DOHH2 (cell line): ENCODE data around the gene SERP2.

Experiments used
- H3F3A ChIP-seq: fragments of 200-600 bp; sonication (generic), shearing (Covaris generic); 2 replicates; pipeline ENCODE4 v1.6.0; 2016; ENCODE audit warnings: antibody characterized with exemption, mild to moderate bottlenecking; ENCODE audit not compliant: control insufficient read depth, insufficient read depth
- H3K27ac ChIP-seq: fragments of 200-600 bp; sonication (generic); 2 replicates; pipeline ENCODE4 v1.5.1; 2014; ENCODE audit warnings: low read depth, mild to moderate bottlenecking, low read length, moderate library complexity
- H3K27me3 ChIP-seq: fragments of 200-600 bp; sonication (generic); 2 replicates; pipeline ENCODE4 v1.6.1; 2014; ENCODE audit warnings: mild to moderate bottlenecking, low read length, mixed read lengths; ENCODE audit not compliant: control insufficient read depth
- H3K36me3 ChIP-seq: fragments of 200-600 bp; sonication (generic); 2 replicates; pipeline ENCODE4 v1.6.1; 2014; ENCODE audit warnings: mild to moderate bottlenecking, low read length, moderate library complexity, mixed read lengths; ENCODE audit not compliant: control insufficient read depth
- H3K4me1 ChIP-seq: fragments of 200-600 bp; sonication (generic); 2 replicates; pipeline ENCODE4 v1.6.1; 2014; ENCODE audit warnings: mild to moderate bottlenecking, low read length, mixed read lengths; ENCODE audit not compliant: control insufficient read depth
- H3K4me2 ChIP-seq: fragments of 200-600 bp; sonication (generic); 2 replicates; pipeline ENCODE4 v1.6.0; 2014; ENCODE audit warnings: mild to moderate bottlenecking, low read length, moderate library complexity
- H3K4me3 ChIP-seq: fragments of 200-600 bp; sonication (generic); 2 replicates; pipeline ENCODE4 v1.5.1; 2014; ENCODE audit warnings: mild to moderate bottlenecking, low read length, mixed read lengths
- H3K79me2 ChIP-seq: fragments of 200-600 bp; sonication (generic); 2 replicates; pipeline ENCODE4 v1.6.1; 2014; ENCODE audit warnings: mild to moderate bottlenecking, low read length, mixed read lengths; ENCODE audit not compliant: control insufficient read depth
- H3K9me2 ChIP-seq: fragments of 200-600 bp; sonication (generic); replicated peaks from 2 replicates; pipeline ENCODE4 v1.6.1; 2014; ENCODE audit warnings: mild to moderate bottlenecking, low read length, mixed read lengths; ENCODE audit not compliant: control insufficient read depth
- H3K9me3 ChIP-seq: fragments of 200-600 bp; sonication (generic); 2 replicates; pipeline ENCODE4 v1.6.1; 2014; ENCODE audit warnings: antibody characterized with exemption, low read length, mixed read lengths; ENCODE audit not compliant: control insufficient read depth, insufficient read depth
- H4K20me1 ChIP-seq: fragments of 200-600 bp; sonication (generic); 2 replicates; pipeline ENCODE4 v1.6.0; 2014; ENCODE audit warnings: low read depth, mild to moderate bottlenecking, antibody characterized with exemption, low read length, moderate library complexity; ENCODE audit not compliant: control insufficient read depth, insufficient read depth
- EZH2phosphoT487 ChIP-seq: fragments of 200-600 bp; sonication (generic); IDR thresholded peaks from 2 replicates; pipeline ENCODE4 v1.6.1; 2017; ENCODE audit warnings: borderline replicate concordance, mild to moderate bottlenecking, antibody characterized with exemption, low read length, moderate library complexity, mixed read lengths
- TF ChIP-seq, protein P1 (sequence below): fragments of 200-600 bp; sonication (generic); IDR thresholded peaks from one replicate; pipeline ENCODE4 v1.5.1; 2014; ENCODE audit warnings: antibody characterized with exemption, mild to moderate bottlenecking, low read depth, low read length; ENCODE audit not compliant: poor library complexity, severe bottlenecking

Gene SERP2

DNA sequence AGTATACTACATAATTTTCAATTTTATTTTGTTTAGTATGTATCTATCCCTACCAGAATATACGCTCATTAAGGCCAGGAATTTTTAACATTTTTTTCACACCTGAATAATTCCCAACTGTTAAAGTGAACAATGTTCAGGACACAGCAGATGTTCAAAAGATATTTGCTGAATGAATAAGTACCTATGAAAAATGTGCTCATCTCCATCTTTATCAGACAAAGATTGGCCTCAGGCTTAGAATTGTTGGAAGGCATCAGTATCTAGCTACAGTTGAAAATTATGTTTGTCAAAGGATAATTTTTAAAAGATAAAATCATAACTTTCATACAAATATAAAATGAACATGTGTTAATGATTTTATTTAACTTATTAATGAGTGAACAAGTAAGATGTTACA, 30.9 kb upstream of the SERP2 start:
- Histone ChIP-seq H3K4me3 (no peak overlapping the region), H3K4me1 (peaks cover 11% of the 10 kb centered on the region), H4K20me1 (no peaks in the 10 kb centered on the region), H3K27me3 (no peaks in the 10 kb centered on the region), H3K36me3 (no peaks in the 10 kb centered on the region), H3K9me2 (no peaks in the 10 kb centered on the region), H3K4me2 (no peak overlapping the region), H3K27ac (no peak overlapping the region), H3K9me3 (no peaks in the 10 kb centered on the region), H3K79me2 (no peaks in the 10 kb centered on the region), H3F3A (no peaks in the 10 kb centered on the region)
- TF ChIP-seq EZH2phosphoT487, result no peak
- TF ChIP-seq, protein P1, sequence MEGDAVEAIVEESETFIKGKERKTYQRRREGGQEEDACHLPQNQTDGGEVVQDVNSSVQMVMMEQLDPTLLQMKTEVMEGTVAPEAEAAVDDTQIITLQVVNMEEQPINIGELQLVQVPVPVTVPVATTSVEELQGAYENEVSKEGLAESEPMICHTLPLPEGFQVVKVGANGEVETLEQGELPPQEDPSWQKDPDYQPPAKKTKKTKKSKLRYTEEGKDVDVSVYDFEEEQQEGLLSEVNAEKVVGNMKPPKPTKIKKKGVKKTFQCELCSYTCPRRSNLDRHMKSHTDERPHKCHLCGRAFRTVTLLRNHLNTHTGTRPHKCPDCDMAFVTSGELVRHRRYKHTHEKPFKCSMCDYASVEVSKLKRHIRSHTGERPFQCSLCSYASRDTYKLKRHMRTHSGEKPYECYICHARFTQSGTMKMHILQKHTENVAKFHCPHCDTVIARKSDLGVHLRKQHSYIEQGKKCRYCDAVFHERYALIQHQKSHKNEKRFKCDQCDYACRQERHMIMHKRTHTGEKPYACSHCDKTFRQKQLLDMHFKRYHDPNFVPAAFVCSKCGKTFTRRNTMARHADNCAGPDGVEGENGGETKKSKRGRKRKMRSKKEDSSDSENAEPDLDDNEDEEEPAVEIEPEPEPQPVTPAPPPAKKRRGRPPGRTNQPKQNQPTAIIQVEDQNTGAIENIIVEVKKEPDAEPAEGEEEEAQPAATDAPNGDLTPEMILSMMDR, result no peak

DNA sequence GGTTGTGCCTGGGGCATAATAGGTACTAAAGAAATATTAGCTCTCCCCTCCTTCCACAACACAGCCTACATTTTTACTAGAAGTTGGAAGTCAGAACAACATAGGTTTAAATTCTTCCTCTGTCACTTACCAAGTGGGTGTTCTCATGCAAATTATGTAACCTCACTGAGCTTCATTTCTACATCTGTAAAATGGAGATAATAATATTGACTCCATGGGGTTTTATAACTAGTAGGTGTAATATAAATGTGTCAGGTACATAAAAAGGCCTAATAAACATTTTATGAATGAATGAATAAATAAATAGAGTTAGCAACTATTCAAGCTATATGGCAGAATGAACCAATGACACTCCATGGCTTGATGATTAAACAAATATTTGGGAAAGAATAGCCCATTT, 27.1 kb upstream of the SERP2 start:
- no peaks in the 10 kb centered on the region for H4K20me1 ChIP-seq
- TF ChIP-seq, protein P1, result no peak
- TF ChIP-seq EZH2phosphoT487, result no peak
- H3K4me2 ChIP-seq, result no peak overlapping the region
- H3K27me3 ChIP-seq, result no peaks in the 10 kb centered on the region
- H3K9me2 ChIP-seq, result no peaks in the 10 kb centered on the region
- no peak overlapping the region for H3K27ac ChIP-seq
- no peaks in the 10 kb centered on the region for H3F3A ChIP-seq
- no peaks in the 10 kb centered on the region for H3K9me3 ChIP-seq
- no peaks in the 10 kb centered on the region for H3K79me2 ChIP-seq
- H3K4me3 ChIP-seq, result no peak overlapping the region
- H3K4me1 ChIP-seq, result peaks cover 16% of the 10 kb centered on the region
- no peaks in the 10 kb centered on the region for H3K36me3 ChIP-seq

DNA sequence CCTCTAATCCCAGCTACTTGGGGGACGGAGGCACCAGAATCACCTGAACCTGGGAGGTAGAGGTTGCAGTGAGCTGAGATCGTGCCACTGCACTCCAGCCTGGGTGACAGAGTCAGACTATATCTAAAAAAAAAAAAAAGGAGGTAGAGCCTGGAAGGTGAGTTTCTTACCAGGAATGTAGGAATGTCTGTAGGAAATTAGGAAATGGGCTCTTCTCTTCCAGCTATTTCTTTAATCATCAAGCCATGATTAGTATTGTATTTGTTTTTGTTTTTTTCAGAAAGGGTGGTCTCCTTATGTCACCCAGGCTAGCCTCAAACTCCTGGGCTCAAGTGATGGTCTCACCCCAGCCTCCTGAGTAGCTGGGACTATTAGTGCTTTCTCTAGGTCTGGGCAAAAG, 26.3 kb upstream of the SERP2 start:
- H3K4me1 ChIP-seq, result peaks cover 24% of the 10 kb centered on the region
- no peaks in the 10 kb centered on the region for H3F3A ChIP-seq
- no peak overlapping the region for H3K4me2 ChIP-seq
- no peaks in the 10 kb centered on the region for H4K20me1 ChIP-seq
- no peaks in the 10 kb centered on the region for H3K9me2 ChIP-seq
- H3K4me3 ChIP-seq, result no peak overlapping the region
- no peaks in the 10 kb centered on the region for H3K36me3 ChIP-seq
- no peaks in the 10 kb centered on the region for H3K9me3 ChIP-seq
- TF ChIP-seq, protein P1, result no peak
- TF ChIP-seq EZH2phosphoT487, result no peak
- no peaks in the 10 kb centered on the region for H3K27me3 ChIP-seq
- no peak overlapping the region for H3K27ac ChIP-seq
- no peaks in the 10 kb centered on the region for H3K79me2 ChIP-seq

DNA sequence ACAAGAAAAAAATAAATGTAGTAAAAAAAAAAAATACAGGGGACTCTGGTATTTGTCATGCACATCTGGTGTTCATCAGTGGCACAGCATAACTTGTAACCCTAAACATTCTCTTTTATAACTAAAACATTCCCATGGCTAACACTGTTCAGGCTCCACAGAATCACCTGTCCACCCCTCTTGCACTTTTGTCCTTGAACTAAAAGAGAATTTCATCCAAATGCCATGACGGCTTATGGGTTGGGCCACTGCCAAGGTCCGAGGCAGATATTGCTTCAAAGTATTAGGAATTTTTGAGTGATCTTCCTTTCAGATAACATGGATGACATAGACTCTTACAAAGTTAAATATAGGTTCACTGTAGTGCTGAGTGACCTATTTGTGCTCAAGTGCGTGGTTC, 25.7 kb upstream of the SERP2 start:
- no peaks in the 10 kb centered on the region for H3K36me3 ChIP-seq
- no peaks in the 10 kb centered on the region for H4K20me1 ChIP-seq
- no peak overlapping the region for H3K4me3 ChIP-seq
- H3K4me2 ChIP-seq, result no peak overlapping the region
- H3K27me3 ChIP-seq, result no peaks in the 10 kb centered on the region
- no peaks in the 10 kb centered on the region for H3K9me3 ChIP-seq
- H3K9me2 ChIP-seq, result no peaks in the 10 kb centered on the region
- H3K79me2 ChIP-seq, result no peaks in the 10 kb centered on the region
- H3F3A ChIP-seq, result no peaks in the 10 kb centered on the region
- H3K27ac ChIP-seq, result no peak overlapping the region
- H3K4me1 ChIP-seq, result peaks cover 31% of the 10 kb centered on the region
- TF ChIP-seq EZH2phosphoT487, result no peak
- TF ChIP-seq, protein P1, result no peak
